Endothelial cell of umbilical vein (primary cell): ENCODE measurements around the gene CCDC157. TPM values are rescaled to one million over a fixed set of nuclear protein-coding genes. Genes with fewer than 3 reads are reported as not detected.

Experiments
- BruUV-seq: library from RNA; stranded (reverse); fragments of 400-500 nt; replicated peaks from 2 replicates; lab custom pipeline; 2021; lab: Mats Ljungman, UMichigan
- CTCF ChIA-PET: fragments of 300-600, 350-600 bp; sonication (Branson Sonifier 250); formaldehyde crosslinking; loops from one replicate; lab custom pipeline; 2021; ENCODE audit warnings: antibody characterized with exemption, inconsistent platforms; lab: Charles Lee
- POLR2A ChIA-PET: fragments of 300-600, 350-600 bp; sonication (Branson Sonifier 250); formaldehyde crosslinking; loops from one replicate; lab custom pipeline; 2021; ENCODE audit warnings: antibody characterized with exemption, inconsistent platforms; lab: Charles Lee
- DNase-seq: peaks from one replicate; pipeline ENCODE4 v3.0.0-alpha.2; 2011; ENCODE audit warnings: low read depth, low spot score
- FAIRE-seq: peaks from 2 replicates; lab custom pipeline; 2011; peaks lifted over from hg19 to GRCh38; lab: Jason Lieb, UNC
- H2AFZ ChIP-seq: 2 replicates; pipeline ENCODE4 v1.6.0; 2012; ENCODE audit warnings: low read depth, low read length, control low read depth, inconsistent platforms
- H3K27ac ChIP-seq: 2 replicates; pipeline ENCODE4 v1.5.1; 2011; ENCODE audit warnings: low read depth, mild to moderate bottlenecking, control low read depth, low read length, moderate library complexity; ENCODE audit not compliant: insufficient read depth
- H3K27me3 ChIP-seq, 2 experiments: 2 replicates each; pipeline versions ENCODE4 v1.6.0 to v1.6.1; 2011; ENCODE audit warnings: low read length in 2 of 2, mixed read lengths in 1 of 2; ENCODE audit not compliant: control insufficient read depth in 2 of 2, insufficient read depth in 2 of 2
- H3K36me3 ChIP-seq, 2 experiments: 2 replicates in 1 of 2; 3 replicates in 1 of 2; pipeline ENCODE4 v1.5.1; 2011; ENCODE audit warnings: low read length in 2 of 2, mild to moderate bottlenecking in 1 of 2, moderate library complexity in 1 of 2; ENCODE audit not compliant: control insufficient read depth in 2 of 2, insufficient read depth in 2 of 2; ENCODE audit errors: extremely low read depth in 1 of 2
- H3K4me1 ChIP-seq: 3 replicates; pipeline ENCODE4 v1.5.1; 2011; ENCODE audit warnings: mild to moderate bottlenecking, low read length; ENCODE audit not compliant: control insufficient read depth, insufficient read depth; ENCODE audit errors: extremely low read depth
- H3K4me2 ChIP-seq: 2 replicates; pipeline ENCODE4 v1.6.1; 2011; ENCODE audit warnings: low read length, control low read depth, mixed read lengths; ENCODE audit not compliant: insufficient read depth
- H3K4me3 ChIP-seq, 3 experiments: fragments of 200-600 bp in 1 of 3; sonication (generic), shearing (Covaris generic) in 1 of 3; replicated peaks in 1 of 3; 2 replicates each; pipeline ENCODE4 v1.5.1; 2011 to 2016; ENCODE audit warnings: control low read depth in 3 of 3, low read length in 3 of 3, mild to moderate bottlenecking in 2 of 3, inconsistent platforms in 1 of 3, low read depth in 1 of 3, moderate library complexity in 1 of 3; ENCODE audit not compliant: insufficient read depth in 1 of 3
- H3K79me2 ChIP-seq: 2 replicates; pipeline ENCODE4 v1.6.0; 2012; ENCODE audit warnings: low read length, inconsistent platforms; ENCODE audit not compliant: control insufficient read depth, insufficient read depth
- H3K9ac ChIP-seq: replicated peaks from 2 replicates; pipeline ENCODE3; 2011; ENCODE audit warnings: low read length, control low read depth; ENCODE audit not compliant: insufficient read depth; ENCODE audit errors: extremely low read depth
- H3K9me1 ChIP-seq: replicated peaks from 3 replicates; pipeline ENCODE4 v1.6.0; 2011; ENCODE audit warnings: mild to moderate bottlenecking, low read length; ENCODE audit not compliant: control insufficient read depth, insufficient read depth; ENCODE audit errors: extremely low read depth
- H3K9me3 ChIP-seq: replicated peaks from 2 replicates; pipeline ENCODE4 v1.5.1; 2012; ENCODE audit warnings: low read length, inconsistent platforms; ENCODE audit not compliant: control insufficient read depth, insufficient read depth
- H4K20me1 ChIP-seq: replicated peaks from 2 replicates; pipeline ENCODE3; 2011; ENCODE audit warnings: mild to moderate bottlenecking, low read length; ENCODE audit not compliant: control insufficient read depth, insufficient read depth; ENCODE audit errors: extremely low read depth
- MAX ChIP-seq: IDR thresholded peaks from 2 replicates; pipeline ENCODE4 v1.6.1; 2011; ENCODE audit not compliant: insufficient read depth, insufficient read length
- MYC ChIP-seq: IDR thresholded peaks from one replicate; pipeline ENCODE4 v1.6.1; 2011; ENCODE audit warnings: mild to moderate bottlenecking, low read depth, low read length
- POLR2A ChIP-seq: IDR thresholded peaks from 2 replicates; pipeline ENCODE4 v1.6.1; 2012; ENCODE audit warnings: low read depth, mild to moderate bottlenecking, control low read depth, low read length
- POLR2AphosphoS5 ChIP-seq: IDR thresholded peaks from 2 replicates; pipeline ENCODE4 v1.6.1; 2012; ENCODE audit warnings: low read depth, mild to moderate bottlenecking, control low read depth, low read length, moderate library complexity; ENCODE audit not compliant: insufficient read depth
- dilution Hi-C: fragments of 300-500 bp; cut with MboI; formaldehyde crosslinking; loops from one replicate; pipeline ENCODE4 v1.15.0; 2019; ENCODE audit warnings: low sequenced_read_pairs; ENCODE audit not compliant: extremely low pct_ligation_motif_present
- intact Hi-C: fragments of 100-400 bp; cut with micrococcal nuclease; formaldehyde crosslinking; loops from one replicate; pipeline ENCODE4 v1.10.0; 2022
- polyA plus RNA-seq, 4 experiments: library from polyadenylated mRNA; depleted of rRNA in 3 of 4; stranded (reverse) in 3 of 4; unstranded in 1 of 4; fragments of >200 nt; gene quantifications; 2 replicates each; pipeline versions ENCODE4 v1.2.1 to v1.2.3, GENCODE V29; 2011 to 2012; ENCODE audit warnings: missing spikeins in 1 of 4
- small RNA-seq: library from RNA; depleted of rRNA; stranded (forward); fragments of <200 nt; gene quantifications from one replicate; pipeline ENCODE3, GENCODE V24; 2012; ENCODE audit warnings: low replicate concordance, low read depth; ENCODE audit not compliant: insufficient read depth, insufficient read length
- total RNA-seq: library from RNA; stranded (reverse); gene quantifications from 2 replicates; pipeline ENCODE4 v1.2.3, GENCODE V29; 2021

Gene CCDC157
- total and polyA plus RNA-seq, 2 donors (not counting 3 experiments of a cell fraction or from before 2014, with no cell fraction given), result 2.1 to 3.1 TPM

DNA sequence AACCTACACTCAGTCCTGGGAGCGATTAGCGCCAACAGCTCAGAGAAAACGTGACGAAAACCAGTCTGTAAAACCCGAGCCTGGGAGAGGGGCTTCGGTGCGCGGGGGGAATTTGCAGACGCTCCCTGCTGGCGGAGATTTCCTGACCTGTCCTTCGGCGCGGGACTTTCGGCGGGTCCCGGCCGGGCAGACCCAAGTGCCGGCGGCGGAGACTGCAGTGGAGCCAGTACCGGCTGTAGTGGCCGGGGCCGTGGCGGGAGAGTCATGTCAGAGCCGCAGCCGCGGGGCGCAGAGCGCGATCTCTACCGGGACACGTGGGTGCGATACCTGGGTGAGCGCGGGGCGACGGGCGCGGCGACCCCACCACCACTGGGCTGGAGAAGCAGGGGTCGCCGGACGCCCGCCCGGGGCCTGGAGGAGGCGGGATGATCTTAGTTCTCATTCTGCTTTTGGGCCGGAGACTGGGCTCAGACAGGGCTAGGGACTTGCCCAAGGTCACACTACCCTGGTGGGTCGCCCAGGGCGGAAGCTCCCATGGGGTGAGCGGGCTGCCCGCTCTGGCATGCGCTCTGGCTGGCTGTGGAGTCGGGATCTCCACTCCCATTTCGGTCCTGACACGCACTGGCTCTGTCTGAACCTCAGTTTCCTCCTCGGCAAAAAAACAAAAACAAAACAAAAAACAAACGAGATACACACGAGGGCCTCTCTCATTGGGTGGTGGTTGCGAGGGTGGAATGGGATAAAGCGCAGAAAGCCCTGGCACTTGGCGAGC lies 69.0 kb downstream of the CCDC157 start, which contains the start of gene MTFP1:
Gene MTFP1 (plus strand): TSS at position 153 of the 772 bp plus-strand sequence. CDS start 112 bp downstream, at position 265.
- no peaks in the 10 kb centered on the region for H3K27me3 ChIP-seq
- H2AFZ ChIP-seq, result peak within 1 kb of the TSS; percentile 63
- H4K20me1 ChIP-seq, result no peaks in the 10 kb centered on the region
- ChIA-PET CTCF (interaction anchor here (0.8 to 4.9 kb wide), 18 partner anchors 8 to 180 kb away, joined by 3 to 58 read pairs (median 9); partner anchors contain the start of genes RNF215 and SEC14L2), POLR2A (interaction anchor here (1.0 kb wide), 1 partner anchor 29 kb away, joined by 5 read pairs; the partner anchor contains the start of gene SEC14L2)
- H3K9ac ChIP-seq, result peak within 1 kb of the TSS; percentile 66
- peaks cover 2% of the 10 kb centered on the region for H3K79me2 ChIP-seq
- dilution Hi-C loops (no loop called here), intact Hi-C loops (loop anchor here (1.0 to 10.0 kb wide), 7 partner anchors 29 to 1041 kb away; partner anchors contain the start of genes AP1B1, RNF215, SEC14L2 and TCN2)
- FAIRE-seq, result peak; percentile 94
- BruUV-seq, result no TSS peak
- H3K4me2 ChIP-seq, result peak within 1 kb of the TSS; percentile 8
- H3K4me1 ChIP-seq, result peaks cover 46% of the 10 kb centered on the region
- peak within 1 kb of the TSS; percentile 61 for H3K27ac ChIP-seq
- no peaks in the 10 kb centered on the region for H3K9me1 ChIP-seq
- no peaks in the 10 kb centered on the region for H3K9me3 ChIP-seq
- H3K36me3 ChIP-seq, result peaks cover 0 to 7% of the 10 kb centered on the region in 2 experiments
- TF ChIP-seq POLR2A, result peak; percentile 64
- peak; percentile 2 for TF ChIP-seq MAX
- no peak for TF ChIP-seq MYC
- peak; percentile 56 for TF ChIP-seq POLR2AphosphoS5
- peak within 1 kb of the TSS; percentile 37 to 64 (median 56) for H3K4me3 ChIP-seq
- peak; percentile 72 for DNase-seq

Small RNA genes within 50 kb of the gene (small RNA-seq; reads per million reads assigned to genes)
- not detected for gene AC004832.3
- gene RNU6-564P, result not detected

Other genes starting within 250 kb of the CCDC157 start
- gene LIF, start 110.2 kb upstream of the CCDC157 start, total RNA-seq, result 0.27 and 0.35 TPM in 2 replicates
- 0.12 and 0.35 TPM in 2 replicates for gene LIF, start 110.2 kb upstream of the CCDC157 start, polyA plus RNA-seq
- not detected in 2 replicates for gene OSM, start 90.2 kb upstream of the CCDC157 start, total RNA-seq
- gene OSM, start 90.2 kb upstream of the CCDC157 start, polyA plus RNA-seq, result not detected in 2 replicates
- 7.2 and 8.1 TPM in 2 replicates for gene CASTOR1, start 67.5 kb upstream of the CCDC157 start, total RNA-seq
- gene CASTOR1, start 67.5 kb upstream of the CCDC157 start, polyA plus RNA-seq, result 26.8 and 33.0 TPM in 2 replicates
- gene TBC1D10A, start 30.1 kb upstream of the CCDC157 start, total RNA-seq, result 10.0 and 11.3 TPM in 2 replicates
- 11.9 and 15.1 TPM in 2 replicates for gene TBC1D10A, start 30.1 kb upstream of the CCDC157 start, polyA plus RNA-seq
- gene SF3A1, start 113 bp upstream of the CCDC157 start, total RNA-seq, result 173 and 187 TPM in 2 replicates
- gene SF3A1, start 113 bp upstream of the CCDC157 start, polyA plus RNA-seq, result 23.1 and 60.2 TPM in 2 replicates
- gene RNF215, start 30.4 kb downstream of the CCDC157 start, total RNA-seq, result 24.4 and 26.9 TPM in 2 replicates
- gene RNF215, start 30.4 kb downstream of the CCDC157 start, polyA plus RNA-seq, result 16.7 and 21.7 TPM in 2 replicates
- 22.7 and 28.8 TPM in 2 replicates for gene SEC14L2, start 40.0 kb downstream of the CCDC157 start, total RNA-seq
- gene SEC14L2, start 40.0 kb downstream of the CCDC157 start, polyA plus RNA-seq, result 22.5 and 24.0 TPM in 2 replicates
- 30.3 and 33.9 TPM in 2 replicates for gene MTFP1, start 68.8 kb downstream of the CCDC157 start, total RNA-seq
- 41.9 and 55.4 TPM in 2 replicates for gene MTFP1, start 68.8 kb downstream of the CCDC157 start, polyA plus RNA-seq
- not detected in 2 replicates for gene SEC14L3, start 115.0 kb downstream of the CCDC157 start, total RNA-seq
- gene SEC14L3, start 115.0 kb downstream of the CCDC157 start, polyA plus RNA-seq, result not detected in 2 replicates
- gene SEC14L4, start 148.7 kb downstream of the CCDC157 start, total RNA-seq, result not detected in 2 replicates
- gene SEC14L4, start 148.7 kb downstream of the CCDC157 start, polyA plus RNA-seq, result not detected in 2 replicates
- gene SEC14L6, start 189.7 kb downstream of the CCDC157 start, total RNA-seq, result 0.15 TPM in 1 of 2 replicates, not detected in the other
- 0.04 and 0.11 TPM in 2 replicates for gene SEC14L6, start 189.7 kb downstream of the CCDC157 start, polyA plus RNA-seq
- gene GAL3ST1, start 217.7 kb downstream of the CCDC157 start, total RNA-seq, result not detected in 2 replicates
- 0.06 TPM in 1 of 2 replicates, not detected in the other for gene GAL3ST1, start 217.7 kb downstream of the CCDC157 start, polyA plus RNA-seq
- gene PES1, start 234.9 kb downstream of the CCDC157 start, total RNA-seq, result 106 and 110 TPM in 2 replicates
- gene PES1, start 234.9 kb downstream of the CCDC157 start, polyA plus RNA-seq, result 135 and 154 TPM in 2 replicates